BLaER1 (cell line): ENCODE results near the gene CBS.
"Not testable (repeated sequence)": the region's sequence is repeated elsewhere in the genome, so short reads cannot be mapped to it uniquely, and the experiment has no call there.

ENCODE experiments used
- H3K27ac ChIP-seq: shearing (Covaris generic); formaldehyde crosslinking; 2 replicates; pipeline ENCODE4 v1.8.1; 2022
- H3K27me3 ChIP-seq: shearing (Covaris generic); formaldehyde crosslinking; 2 replicates; pipeline ENCODE4 v1.8.1; 2022
- H3K36me3 ChIP-seq: shearing (Covaris generic); formaldehyde crosslinking; 2 replicates; pipeline ENCODE4 v1.8.1; 2022
- H3K4me1 ChIP-seq: shearing (Covaris generic); formaldehyde crosslinking; 2 replicates; pipeline ENCODE4 v1.8.1; 2022
- H3K4me2 ChIP-seq: shearing (Covaris generic); formaldehyde crosslinking; 2 replicates; pipeline ENCODE4 v1.8.1; 2022
- H3K4me3 ChIP-seq: shearing (Covaris generic); formaldehyde crosslinking; 2 replicates; pipeline ENCODE4 v1.8.1; 2022
- H3K9ac ChIP-seq: shearing (Covaris generic); formaldehyde crosslinking; 2 replicates; pipeline ENCODE4 v1.8.1; 2022
- H3K9me3 ChIP-seq: shearing (Covaris generic); formaldehyde crosslinking; 2 replicates; pipeline ENCODE4 v1.8.1; 2022
- H4K20me1 ChIP-seq: shearing (Covaris generic); formaldehyde crosslinking; 2 replicates; pipeline ENCODE4 v1.8.1; 2022
- Cebpa-rat ChIP-seq: shearing (Covaris generic); IDR thresholded peaks from 2 replicates; pipeline ENCODE4 v1.8.1; 2022

The CBS gene

DNA sequence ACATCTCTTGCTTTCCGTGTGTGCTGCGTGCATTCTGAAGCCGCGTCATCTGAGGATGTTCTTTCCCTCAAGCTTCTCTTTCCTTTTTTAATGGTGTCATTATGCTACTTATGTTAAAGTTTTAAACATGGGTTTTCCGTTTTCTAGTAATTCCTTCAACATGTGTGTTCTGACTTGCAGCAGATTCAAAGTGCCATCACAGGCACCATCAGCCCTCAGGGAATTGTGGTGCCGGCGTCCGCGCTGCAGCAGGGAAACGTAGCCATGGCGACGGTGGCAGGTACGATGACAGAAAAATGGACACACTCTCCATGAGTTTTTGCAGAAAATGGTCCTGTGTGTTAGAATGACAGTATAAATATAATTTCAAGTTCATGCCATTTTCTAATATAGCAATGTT, 58.9 kb downstream of the CBS start:
- no peak overlapping the region for H3K27ac ChIP-seq

DNA sequence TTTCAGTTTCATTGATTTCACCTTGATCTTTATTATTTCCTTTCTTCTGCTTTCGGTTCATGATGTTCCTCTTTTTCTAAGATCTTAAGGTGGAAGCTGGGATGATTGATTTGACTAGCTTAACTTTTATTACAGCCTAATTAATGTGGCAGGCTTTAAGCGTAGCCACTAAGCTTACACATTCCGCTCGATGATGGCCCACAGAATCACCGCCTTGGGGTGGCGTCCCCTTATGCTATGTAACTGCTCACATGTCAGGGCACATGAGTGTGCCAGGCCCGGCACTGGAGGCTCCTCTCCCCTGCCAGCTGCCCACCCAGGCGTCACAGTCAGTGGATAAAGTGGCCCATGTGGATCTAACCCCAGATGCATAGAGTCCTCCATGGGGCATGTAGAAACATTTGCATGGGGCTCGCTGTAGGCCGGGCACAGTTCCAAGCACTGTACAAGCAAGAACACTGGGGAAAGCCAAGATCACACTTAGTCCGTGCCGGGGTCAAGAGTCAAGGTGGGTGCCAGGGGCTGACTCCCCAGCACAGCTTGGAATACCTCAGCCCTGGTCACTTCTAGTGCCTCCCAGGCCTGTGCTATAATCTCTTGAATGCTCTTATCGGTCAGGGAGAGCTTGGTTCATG, 59.6 kb downstream of the CBS start:
- Histone ChIP-seq H3K4me1 (peaks cover 59% of the 10 kb centered on the region), H3K4me2 (peak overlapping the region; percentile 90), H3K4me3 (peak overlapping the region; percentile 9; the same call in 1 of the 2 replicates), H3K36me3 (peaks cover 48% of the 10 kb centered on the region), H3K9me3 (no peaks in the 10 kb centered on the region), H4K20me1 (peaks cover 20% of the 10 kb centered on the region), H3K27ac (peak overlapping the region; percentile 8; the same call in 1 of the 2 replicates), H3K9ac (0 out of 2 replicates have a peak overlapping the region, but pooled peaks have one; percentile 40), H3K27me3 (no peaks in the 10 kb centered on the region)
- no peak for TF ChIP-seq Cebpa-rat

More for the DNA sequence above, 58.9 kb downstream of the CBS start:
- H3K4me3 ChIP-seq = 0 out of 2 replicates have a peak overlapping the region, but pooled peaks have one; percentile 9
- H4K20me1 ChIP-seq = peaks cover 26% of the 10 kb centered on the region
- no peaks in the 10 kb centered on the region for H3K9me3 ChIP-seq
- peaks cover 66% of the 10 kb centered on the region for H3K4me1 ChIP-seq
- H3K9ac ChIP-seq = 0 out of 2 replicates have a peak overlapping the region, but pooled peaks have one; percentile 40
- TF ChIP-seq Cebpa-rat = no peak
- H3K27me3 ChIP-seq = no peaks in the 10 kb centered on the region
- H3K36me3 ChIP-seq = peaks cover 46% of the 10 kb centered on the region
- H3K4me2 ChIP-seq = peak overlapping the region; percentile 90

- Histone ChIP-seq H3K4me2 (no peak overlapping the region), H3K9ac (no peak overlapping the region), H3K9me3 (no peaks in the 10 kb centered on the region), H3K27me3 (no peaks in the 10 kb centered on the region), H3K4me1 (peaks cover 25% of the 10 kb centered on the region), H3K4me3 (no peak overlapping the region), H3K27ac (no peak overlapping the region), H4K20me1 (peaks cover 9% of the 10 kb centered on the region), H3K36me3 (peaks cover 71% of the 10 kb centered on the region)
- TF ChIP-seq Cebpa-rat = no peak
These were observed 63.0 kb downstream of the CBS start for GRCh38 chr21:43012596-43012995.

- Histone ChIP-seq H3K4me3 (no peak overlapping the region), H3K4me1 (no peaks in the 10 kb centered on the region), H3K27ac (no peak overlapping the region), H3K9me3 (no peaks in the 10 kb centered on the region), H3K9ac (no peak overlapping the region), H3K36me3 (peaks cover 87% of the 10 kb centered on the region), H4K20me1 (peaks cover 24% of the 10 kb centered on the region; the same call in 1 of the 2 replicates), H3K4me2 (no peak overlapping the region), H3K27me3 (no peaks in the 10 kb centered on the region)
- TF ChIP-seq Cebpa-rat = no peak
These were observed 68.8 kb downstream of the CBS start for GRCh38 chr21:43006874-43007208.

GRCh38 chr21:43006051-43006873, 69.4 kb downstream of the CBS start:
- Histone ChIP-seq H3K36me3 (peaks cover 81% of the 10 kb centered on the region), H4K20me1 (peaks cover 24% of the 10 kb centered on the region; the same call in 1 of the 2 replicates)
- H3K9me3 ChIP-seq, H3K4me1 ChIP-seq, H3K4me2 ChIP-seq, H3K27ac ChIP-seq, H3K4me3 ChIP-seq, H3K27me3 ChIP-seq, H3K9ac ChIP-seq: not testable (repeated sequence)

DNA sequence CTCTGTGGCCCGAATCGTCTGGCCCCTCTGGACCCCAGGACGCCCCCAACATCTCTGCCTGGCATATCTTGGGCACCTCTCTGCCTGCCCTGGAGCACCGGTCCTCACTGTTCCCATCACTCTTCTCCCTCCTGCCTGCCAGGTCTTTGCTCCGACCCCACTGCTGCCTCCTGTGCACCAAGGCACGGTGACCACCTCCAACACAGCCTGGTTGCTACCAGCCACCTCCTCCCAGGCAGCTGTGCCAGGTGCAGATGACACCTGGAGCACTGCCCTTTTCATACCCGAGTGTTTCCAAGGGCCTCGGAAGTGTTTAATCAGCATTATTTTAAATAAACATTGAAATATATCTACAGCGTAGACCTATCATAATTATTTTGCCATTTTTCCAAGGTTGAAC, 70.0 kb downstream of the CBS start:
- Histone ChIP-seq H3K4me2 (no peak overlapping the region), H3K27ac (no peak overlapping the region), H3K4me3 (no peak overlapping the region), H4K20me1 (peaks cover 24% of the 10 kb centered on the region; the same call in 1 of the 2 replicates), H3K9me3 (peaks cover 1% of the 10 kb centered on the region; the same call in 1 of the 2 replicates), H3K27me3 (no peaks in the 10 kb centered on the region), H3K9ac (no peak overlapping the region), H3K36me3 (peaks cover 75% of the 10 kb centered on the region), H3K4me1 (no peaks in the 10 kb centered on the region)
- no peak for TF ChIP-seq Cebpa-rat

DNA sequence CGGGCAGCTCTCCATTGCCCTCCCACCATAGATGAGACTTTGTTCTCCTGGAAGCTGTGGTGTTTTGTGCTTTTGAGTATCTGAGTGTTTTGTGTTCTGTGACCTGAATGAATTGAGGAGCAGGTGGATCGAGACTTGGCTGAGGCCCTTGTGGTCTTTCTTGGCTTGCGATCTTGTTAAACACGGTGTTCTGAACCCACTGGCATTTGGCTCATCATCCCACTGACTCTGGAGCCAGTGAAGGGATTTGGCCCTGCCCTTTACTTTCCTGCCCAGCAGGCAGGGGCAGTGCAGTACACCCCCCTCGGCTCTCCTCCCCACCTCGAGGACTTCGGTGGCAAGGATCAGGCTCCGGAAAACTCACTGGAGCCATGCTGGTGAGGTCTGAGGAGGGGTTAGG, 70.7 kb downstream of the CBS start:
- no peak for TF ChIP-seq Cebpa-rat
- no peak overlapping the region for H3K4me3 ChIP-seq
- no peak overlapping the region for H3K4me2 ChIP-seq
- peaks cover 75% of the 10 kb centered on the region for H3K36me3 ChIP-seq
- H3K27ac ChIP-seq = no peak overlapping the region
- H3K9me3 ChIP-seq = peaks cover 8% of the 10 kb centered on the region
- no peaks in the 10 kb centered on the region for H3K27me3 ChIP-seq
- H3K4me1 ChIP-seq = no peaks in the 10 kb centered on the region
- H4K20me1 ChIP-seq = peaks cover 24% of the 10 kb centered on the region; the same call in 1 of the 2 replicates
- no peak overlapping the region for H3K9ac ChIP-seq
